PFSK-1 (cell line): ENCODE measurements around the gene IL10.

ENCODE experiments used
- FOXP2 ChIP-seq: optimal IDR thresholded peaks from 2 replicates; pipeline ENCODE3; 2011; ENCODE audit warnings: borderline replicate concordance, control low read depth, inconsistent platforms; ENCODE audit not compliant: insufficient read depth; ENCODE audit errors: extremely low read length, extremely low read depth
- POLR2AphosphoS5 ChIP-seq: IDR thresholded peaks from 2 replicates; pipeline ENCODE4 v1.6.1; 2012; ENCODE audit warnings: low read depth, mild to moderate bottlenecking, control low read depth, low read length, moderate library complexity
- SIN3A ChIP-seq: IDR thresholded peaks from 2 replicates; pipeline ENCODE4 v1.6.1; 2012; ENCODE audit warnings: mild to moderate bottlenecking, low read length, moderate library complexity, borderline replicate concordance; ENCODE audit not compliant: insufficient read depth
- TAF1 ChIP-seq: IDR thresholded peaks from 2 replicates; pipeline ENCODE4 v1.6.1; 2012; ENCODE audit warnings: low read length, control low read depth, borderline replicate concordance; ENCODE audit not compliant: insufficient read depth

DNA sequence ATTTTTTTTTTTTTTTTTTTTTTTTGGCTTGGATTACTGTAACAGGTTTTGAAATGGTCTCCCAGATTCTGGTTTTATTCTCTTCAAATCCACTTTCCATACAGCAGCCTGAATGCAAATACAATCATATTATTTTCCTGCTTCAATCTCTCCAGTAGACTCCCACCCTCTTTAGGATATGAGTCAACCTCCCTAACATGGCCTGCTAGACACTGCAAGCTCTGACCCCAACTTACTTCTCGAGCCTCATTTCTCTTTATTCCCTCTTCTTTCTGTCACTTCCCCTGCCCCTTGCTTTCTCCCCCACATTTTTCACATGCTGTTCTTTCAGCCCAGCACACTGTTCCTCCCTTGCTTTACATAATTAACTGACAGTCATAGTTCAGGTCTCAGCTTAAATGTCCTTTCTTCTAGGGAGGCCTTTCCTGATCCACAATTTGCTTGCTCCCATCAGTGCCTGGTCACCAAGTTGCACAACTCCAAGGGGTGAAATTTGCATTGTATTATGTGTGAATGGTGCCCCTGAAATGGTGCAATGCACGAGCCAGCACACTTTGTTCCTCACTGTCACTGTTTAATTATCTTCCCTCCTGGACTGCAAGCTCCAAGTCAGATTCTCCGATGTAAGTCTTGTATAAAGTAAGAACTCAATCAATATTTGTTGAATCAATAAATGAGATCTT is 23.8 kb downstream of the IL10 start:
- TF ChIP-seq SIN3A (no peak), TAF1 (no peak), POLR2AphosphoS5 (no peak), FOXP2 (no peak)
